Suppressor macrophage (primary cell): ENCODE measurements around the gene PARD3B.
A peak's percentile ranks its signal among the peaks of the same experiment; 100 is the strongest.

Experiments used
- DNase-seq, 4 experiments: peaks; one replicate each; pipeline ENCODE4 v3.0.0-alpha.2; 2020 to 2022

The PARD3B gene

DNA sequence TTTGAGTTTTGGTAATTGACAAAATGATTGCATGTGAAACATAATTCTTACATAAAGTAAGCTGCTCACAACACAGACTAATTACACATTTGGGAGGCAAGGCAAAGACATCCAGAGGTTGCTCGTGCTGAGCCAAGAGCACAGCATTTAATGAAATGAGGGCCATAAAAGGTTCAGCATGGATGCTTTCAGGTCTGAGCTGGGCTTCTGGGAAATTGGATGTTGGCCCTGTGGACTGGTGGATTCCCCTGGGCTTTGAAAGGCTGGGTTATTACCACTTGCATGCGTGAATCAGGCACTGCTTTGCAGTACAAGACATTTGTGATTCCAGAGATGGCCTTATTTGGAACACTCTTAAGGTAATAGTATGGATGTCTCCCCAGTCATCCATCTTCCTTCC is 603.5 kb downstream of the PARD3B start:
- no peak for DNase-seq

- DNase-seq, result no peak
These were observed 611.2 kb downstream of the PARD3B start for GRCh38 chr2:205156457-205156856.

DNA sequence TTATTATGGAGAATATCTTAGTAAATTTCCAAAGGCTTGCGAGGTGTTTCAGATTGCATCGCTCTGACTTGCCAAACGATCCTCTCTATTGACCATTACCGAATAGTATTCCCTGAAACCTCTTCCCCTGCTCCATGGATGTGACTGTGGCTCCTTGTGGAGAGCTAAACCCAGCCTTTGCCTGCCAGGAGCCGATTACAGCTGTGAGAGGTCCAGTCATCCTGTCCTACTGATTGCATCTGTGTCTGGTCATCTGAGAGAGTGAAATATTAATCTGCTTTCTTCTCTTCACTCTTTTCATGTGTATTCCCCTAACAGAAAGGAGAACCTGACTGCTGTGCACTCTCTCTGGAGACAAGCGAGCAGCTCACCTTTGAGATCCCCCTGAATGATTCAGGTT is 613.1 kb downstream of the PARD3B start:
- no peak for DNase-seq

- no peak for DNase-seq
These were observed 616.0 kb downstream of the PARD3B start for GRCh38 chr2:205161156-205161839.

GRCh38 chr2:205166745-205167144 is 621.5 kb downstream of the PARD3B start:
- no peak for DNase-seq

GRCh38 chr2:205169012-205169411 is 623.7 kb downstream of the PARD3B start:
- no peak for DNase-seq

- no peak for DNase-seq
These were observed 624.2 kb downstream of the PARD3B start for GRCh38 chr2:205169464-205169863.

DNA sequence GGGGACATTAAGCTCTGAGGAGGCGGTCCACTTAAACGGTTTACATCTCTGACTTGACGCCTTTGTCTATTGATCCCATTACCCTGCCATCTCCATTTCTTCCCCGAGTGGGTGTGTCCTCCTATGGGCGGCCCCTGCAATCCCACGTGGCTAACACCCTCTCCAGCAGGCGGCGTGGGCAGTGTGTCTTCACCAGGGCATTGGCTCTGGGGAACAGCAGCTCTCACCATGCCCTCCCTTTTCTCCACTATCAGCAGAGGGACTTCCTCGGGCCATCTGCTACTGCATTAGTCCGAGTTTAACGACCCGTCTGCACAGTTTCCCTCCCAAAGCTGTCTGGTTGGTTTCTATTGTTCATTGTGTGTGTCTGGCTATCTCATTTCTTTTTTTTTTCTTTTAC is 625.1 kb downstream of the PARD3B start:
- no peak for DNase-seq

DNA sequence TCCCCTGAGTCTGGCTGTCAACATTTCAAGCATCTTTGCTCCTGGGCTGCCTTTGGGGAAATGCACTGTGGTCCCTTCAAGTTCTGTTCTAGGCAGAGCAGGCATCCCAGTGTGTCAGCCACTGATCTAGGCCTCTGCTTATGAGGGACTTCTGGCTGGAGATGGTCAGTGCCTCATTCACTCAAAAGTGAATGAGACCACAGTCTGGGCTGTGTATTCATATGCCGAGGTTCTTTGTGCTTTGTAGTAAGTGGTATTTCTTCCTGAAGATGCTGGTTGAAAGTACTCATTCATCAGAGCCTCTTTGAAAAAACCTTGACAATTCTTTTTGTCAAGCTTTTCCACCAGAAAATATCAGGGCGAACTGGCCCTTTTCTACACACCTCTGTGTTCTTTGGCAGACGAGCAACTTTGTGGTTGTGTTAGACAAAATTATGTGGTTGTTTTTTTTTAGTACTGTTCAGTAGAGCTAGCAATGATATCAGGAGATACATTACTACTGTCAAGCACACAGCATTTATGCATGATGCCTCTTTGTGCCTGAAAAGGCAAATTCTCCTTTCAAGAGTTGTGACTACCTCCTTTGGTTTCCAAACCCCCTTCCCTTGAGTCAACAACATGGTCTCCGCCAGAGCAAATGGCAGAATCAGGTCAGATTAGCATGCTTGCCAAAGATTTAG is 626.1 kb downstream of the PARD3B start:
- no peak for DNase-seq

GRCh38 chr2:205175831-205176230 is 630.6 kb downstream of the PARD3B start:
- DNase-seq, result no peak

DNA sequence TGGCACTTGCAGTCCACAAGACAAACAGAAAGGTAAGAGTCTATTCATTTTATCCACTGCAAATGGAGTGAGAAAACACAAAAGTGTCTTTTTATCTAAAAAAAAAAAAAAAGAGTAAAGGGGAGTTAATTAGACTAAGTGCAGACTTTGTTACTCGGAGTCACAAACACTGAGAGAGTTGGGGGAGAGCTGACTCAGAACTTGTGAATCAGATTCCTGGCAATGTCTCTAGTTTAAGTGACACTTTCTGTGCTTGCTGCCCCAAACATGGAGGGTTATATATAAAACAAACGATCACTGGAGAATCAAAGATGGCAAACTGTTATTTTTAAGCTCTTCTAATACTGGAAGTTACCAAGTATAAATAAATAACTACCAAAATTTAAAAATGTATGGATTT is 631.3 kb downstream of the PARD3B start:
- DNase-seq, result no peak

DNA sequence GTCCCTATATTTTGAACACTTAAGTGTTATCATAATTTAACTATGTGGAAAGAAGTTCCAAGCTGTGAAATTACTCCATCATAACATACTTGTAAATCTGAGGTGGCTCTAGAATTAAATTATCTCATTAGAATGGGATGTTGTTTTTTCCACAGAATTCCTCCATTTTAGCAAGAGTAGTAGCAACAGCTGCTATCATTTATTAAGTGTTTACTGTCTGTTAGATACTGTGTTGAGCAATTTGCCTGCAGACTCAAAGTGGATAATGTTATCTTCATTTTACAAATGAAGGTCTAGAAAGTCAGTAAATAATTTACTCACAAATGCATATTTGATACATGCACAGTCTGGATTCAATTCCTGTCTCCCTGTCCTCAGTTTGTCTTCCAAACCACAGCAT is 632.3 kb downstream of the PARD3B start:
- DNase-seq, result no peak

- DNase-seq, result no peak
These were observed 635.5 kb downstream of the PARD3B start for GRCh38 chr2:205180730-205181129.

GRCh38 chr2:205187731-205188130 is 642.5 kb downstream of the PARD3B start:
- DNase-seq, result no peak

DNA sequence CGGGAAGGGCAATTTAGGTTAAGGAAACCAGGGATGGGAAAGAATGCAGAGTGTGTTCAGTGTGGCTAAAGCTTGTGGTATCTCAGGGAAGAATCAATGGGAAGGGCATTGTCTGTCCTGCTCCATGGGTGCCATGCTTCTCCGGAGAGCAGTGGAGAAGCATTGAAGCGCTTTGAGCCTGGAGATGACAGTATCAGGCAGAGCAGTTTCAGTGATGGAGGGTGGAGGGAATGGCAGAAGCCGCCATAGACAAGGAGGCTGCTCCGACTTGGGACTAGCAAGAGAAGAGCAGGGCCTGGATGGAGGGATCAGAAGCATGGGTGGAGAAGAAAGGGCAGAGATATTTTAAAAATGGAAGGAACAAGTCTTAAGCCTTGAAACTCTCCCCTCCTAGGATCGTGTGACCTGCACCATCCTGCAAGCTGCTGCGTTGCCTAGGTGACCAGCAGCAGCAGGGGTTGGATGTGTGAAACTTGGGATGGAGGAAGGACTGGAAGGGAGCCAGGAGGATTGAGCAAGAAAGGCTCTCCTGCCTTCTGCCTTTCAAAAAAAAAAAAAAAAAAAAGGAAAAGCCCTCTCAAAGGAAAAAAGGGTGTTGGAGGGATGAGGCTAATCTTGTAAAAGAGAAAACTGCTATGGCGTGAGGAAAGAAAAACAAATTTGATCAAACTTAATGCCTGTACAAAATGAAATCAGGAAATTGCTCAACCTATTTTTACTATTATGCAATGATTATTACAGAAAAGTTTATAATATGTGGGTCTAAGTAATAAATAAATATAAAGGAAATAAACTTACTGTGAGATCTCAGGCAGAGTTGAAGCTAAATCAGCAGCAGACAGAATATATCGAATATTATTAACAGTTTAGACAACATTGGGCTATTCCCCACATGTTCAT is 643.2 kb downstream of the PARD3B start:
- DNase-seq, result peak in 2 of 4 experiments; percentile 9 to 15

DNA sequence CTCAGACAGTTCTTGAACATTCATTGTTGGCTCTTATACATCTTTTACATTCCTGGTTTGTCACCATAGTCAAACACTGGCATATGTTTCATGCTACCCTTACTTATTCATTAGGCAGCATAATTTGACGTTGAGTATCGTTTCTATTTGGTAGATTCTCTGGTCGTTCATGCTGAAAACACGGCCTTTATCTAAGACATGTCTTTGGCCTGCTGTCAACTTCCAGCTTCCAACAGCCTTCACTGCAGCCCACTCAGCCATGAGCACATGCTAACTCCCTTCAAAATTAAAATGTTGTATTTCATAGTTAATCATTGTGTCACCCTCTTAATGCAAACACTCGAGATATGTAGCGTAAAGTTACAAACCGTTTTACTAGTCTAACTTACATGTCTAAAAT is 644.0 kb downstream of the PARD3B start:
- no peak for DNase-seq

DNA sequence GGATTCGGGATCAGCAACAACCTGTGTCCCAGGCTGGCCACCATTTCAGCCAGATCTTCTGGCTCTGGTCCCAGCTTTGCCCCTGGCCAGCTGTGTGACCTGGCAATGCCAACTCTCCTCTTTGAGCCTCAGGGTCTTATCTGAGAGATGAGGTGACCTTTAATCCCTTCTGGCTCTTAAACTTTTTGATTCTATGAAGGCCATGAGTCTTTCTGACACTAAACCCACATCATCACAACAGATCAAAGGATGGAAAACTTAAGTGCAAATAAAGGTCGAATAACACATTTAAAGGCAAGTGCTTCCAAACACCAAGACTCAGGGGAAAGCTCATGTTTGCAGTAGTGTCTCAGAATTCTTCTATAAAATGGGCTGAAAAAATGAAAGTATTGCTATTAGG is 645.3 kb downstream of the PARD3B start:
- DNase-seq, result no peak

GRCh38 chr2:205193125-205193835 is 648.0 kb downstream of the PARD3B start:
- DNase-seq, result no peak

DNA sequence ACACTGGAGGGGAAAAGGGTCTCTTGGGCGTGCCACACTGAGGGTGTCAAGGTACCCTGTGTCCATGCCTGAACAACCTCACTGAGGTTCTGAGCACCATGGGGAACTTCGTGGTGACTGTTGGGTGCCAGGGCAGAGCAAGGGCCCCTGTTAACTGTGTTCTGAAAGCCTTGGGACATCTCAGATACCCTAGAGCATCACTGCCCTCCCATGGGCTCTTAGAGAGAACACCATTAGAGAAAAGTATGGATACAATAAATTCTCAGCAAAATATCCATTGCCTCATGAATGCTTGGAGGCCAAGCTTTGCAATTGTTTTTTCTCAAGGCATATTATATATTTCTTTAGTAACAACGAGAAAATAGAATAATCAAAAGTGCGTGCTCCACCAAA is 648.6 kb downstream of the PARD3B start:
- no peak for DNase-seq

DNA sequence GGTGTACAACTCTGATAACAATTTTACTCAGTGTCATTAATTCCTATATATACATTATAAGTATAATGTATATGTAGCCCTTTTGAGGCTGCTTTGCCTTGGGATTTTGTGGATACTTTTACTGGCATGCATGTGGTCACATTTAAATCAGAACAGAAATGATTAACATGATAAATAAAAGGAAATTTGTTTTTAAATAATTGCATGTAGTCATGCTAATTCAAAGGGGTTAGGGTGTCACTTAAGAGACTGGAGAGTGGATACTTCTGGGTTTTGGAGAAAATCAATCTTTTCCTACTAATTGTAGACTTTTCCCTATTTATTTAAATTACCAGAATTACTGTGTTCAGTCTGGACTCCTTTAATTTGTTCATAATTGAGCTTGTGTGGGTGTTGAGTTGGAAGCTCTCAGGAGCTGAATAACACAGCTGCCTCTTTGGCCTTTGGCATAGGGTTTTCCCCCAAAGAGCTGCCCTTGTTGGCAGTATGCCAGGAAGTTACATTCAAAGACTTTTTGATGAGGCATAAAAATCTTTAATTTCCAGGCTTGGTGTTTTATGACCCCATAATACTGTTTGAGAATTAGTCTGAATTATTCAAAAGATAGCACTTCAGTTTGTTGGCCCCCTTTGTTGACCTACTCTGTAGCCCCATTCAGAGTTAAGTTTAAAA is 652.3 kb downstream of the PARD3B start:
- peak in 1 of 4 experiments; percentile 8 for DNase-seq

GRCh38 chr2:205198140-205198525 is 652.9 kb downstream of the PARD3B start:
- DNase-seq, result peak; percentile 1 to 17 (median 10)

DNA sequence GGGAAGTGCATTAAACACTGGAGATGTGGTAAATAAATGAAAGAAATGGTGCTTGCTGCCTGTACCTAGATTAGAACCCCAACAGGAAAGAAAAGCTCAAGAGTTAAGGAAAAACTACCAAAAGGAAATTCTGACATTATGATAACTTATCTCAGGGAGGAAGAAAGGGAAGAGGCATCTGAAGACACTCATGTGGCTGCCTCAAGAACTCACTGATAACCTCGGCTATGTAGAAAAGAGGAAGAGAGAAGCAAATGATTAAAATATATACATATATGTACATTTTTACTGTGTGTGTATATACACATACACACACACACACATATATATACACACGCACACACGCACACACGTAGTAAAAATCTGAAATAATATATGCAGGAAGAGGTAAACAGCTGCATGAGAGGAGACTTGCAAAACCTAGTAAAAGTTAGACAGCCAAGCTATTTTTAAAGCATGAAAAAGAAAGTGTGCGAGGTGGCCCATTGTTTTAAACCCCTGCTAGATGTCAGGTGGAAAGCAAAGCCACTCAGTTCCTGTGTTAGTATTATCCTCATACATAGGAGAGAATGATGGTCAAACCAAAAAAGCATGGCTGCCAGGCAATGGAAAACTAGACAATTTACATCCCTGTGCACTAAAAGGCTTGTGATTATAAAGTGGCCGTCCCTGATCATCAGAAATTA is 654.0 kb downstream of the PARD3B start:
- no peak for DNase-seq
